ENCODE measurements around the gene PRR5.

The PRR5 gene

DNA sequence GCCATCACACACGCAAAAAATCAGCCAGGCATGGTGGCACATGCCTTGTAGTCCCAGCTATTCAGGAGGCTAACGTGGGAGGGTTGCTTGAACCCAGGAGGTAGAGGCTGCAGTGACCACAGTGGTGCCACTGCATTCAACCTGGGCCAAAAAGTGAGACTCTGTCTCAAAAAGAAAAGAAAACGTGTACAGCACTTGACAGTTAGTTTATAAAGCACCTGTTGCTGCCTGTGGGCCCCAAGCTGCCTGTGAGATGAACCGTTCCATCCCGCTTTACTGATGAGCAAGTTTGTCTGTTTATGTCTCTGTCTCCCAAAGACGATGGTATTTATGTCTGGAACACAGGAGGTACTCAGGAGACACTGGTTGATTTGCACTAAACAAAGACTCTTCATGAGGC lies 1.5 kb upstream of the PRR5 start:
- DNase-seq (ENCODE audit: low spot score): no peak
- in situ Hi-C loops (cut with MboI; ENCODE audit: low sequenced_read_pairs, unreplicated experiment): no loop called here
- TF ChIP-seq, protein P1, sequence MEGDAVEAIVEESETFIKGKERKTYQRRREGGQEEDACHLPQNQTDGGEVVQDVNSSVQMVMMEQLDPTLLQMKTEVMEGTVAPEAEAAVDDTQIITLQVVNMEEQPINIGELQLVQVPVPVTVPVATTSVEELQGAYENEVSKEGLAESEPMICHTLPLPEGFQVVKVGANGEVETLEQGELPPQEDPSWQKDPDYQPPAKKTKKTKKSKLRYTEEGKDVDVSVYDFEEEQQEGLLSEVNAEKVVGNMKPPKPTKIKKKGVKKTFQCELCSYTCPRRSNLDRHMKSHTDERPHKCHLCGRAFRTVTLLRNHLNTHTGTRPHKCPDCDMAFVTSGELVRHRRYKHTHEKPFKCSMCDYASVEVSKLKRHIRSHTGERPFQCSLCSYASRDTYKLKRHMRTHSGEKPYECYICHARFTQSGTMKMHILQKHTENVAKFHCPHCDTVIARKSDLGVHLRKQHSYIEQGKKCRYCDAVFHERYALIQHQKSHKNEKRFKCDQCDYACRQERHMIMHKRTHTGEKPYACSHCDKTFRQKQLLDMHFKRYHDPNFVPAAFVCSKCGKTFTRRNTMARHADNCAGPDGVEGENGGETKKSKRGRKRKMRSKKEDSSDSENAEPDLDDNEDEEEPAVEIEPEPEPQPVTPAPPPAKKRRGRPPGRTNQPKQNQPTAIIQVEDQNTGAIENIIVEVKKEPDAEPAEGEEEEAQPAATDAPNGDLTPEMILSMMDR (IDR thresholded peaks at IDR 0.05; ENCODE audit: borderline replicate concordance, control extremely low read depth, extremely low read depth, insufficient read depth, missing control alignments): no peak

DNA sequence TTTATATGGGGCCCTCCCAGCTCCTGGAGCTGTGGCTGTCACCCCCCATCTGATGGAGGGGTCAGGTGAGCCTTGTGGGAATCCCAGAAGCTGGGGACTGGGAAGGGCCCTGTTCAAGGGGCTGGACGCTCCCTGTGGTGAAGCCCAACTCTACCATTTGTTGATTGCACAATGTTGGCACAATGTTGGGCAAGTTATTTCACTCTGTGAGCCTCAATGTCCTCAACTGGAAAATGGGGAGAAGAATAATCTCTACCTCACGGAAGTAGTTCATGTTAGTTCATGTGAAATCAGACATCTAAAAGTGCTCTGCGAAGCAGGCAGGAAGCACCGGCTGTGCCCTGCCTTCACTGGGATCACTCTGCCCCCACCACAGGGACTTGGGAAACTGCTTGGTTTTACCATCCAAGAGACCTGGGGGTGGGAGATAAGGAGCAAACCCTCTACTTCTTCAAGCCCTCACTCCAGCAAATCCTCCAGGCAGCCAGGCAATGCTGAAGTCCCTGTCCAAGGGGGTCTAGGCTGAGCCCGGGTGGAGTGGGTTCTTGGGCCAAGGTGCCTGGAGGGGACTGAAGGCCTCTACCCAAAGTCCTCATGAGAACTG lies 715 bp upstream of the PRR5 start:
- in situ Hi-C loops (cut with MboI; ENCODE audit: low sequenced_read_pairs, unreplicated experiment): no loop called here
- DNase-seq (ENCODE audit: low spot score): no peak
- TF ChIP-seq, protein P1 (IDR thresholded peaks at IDR 0.05; ENCODE audit: borderline replicate concordance, control extremely low read depth, extremely low read depth, insufficient read depth, missing control alignments): no peak

DNA sequence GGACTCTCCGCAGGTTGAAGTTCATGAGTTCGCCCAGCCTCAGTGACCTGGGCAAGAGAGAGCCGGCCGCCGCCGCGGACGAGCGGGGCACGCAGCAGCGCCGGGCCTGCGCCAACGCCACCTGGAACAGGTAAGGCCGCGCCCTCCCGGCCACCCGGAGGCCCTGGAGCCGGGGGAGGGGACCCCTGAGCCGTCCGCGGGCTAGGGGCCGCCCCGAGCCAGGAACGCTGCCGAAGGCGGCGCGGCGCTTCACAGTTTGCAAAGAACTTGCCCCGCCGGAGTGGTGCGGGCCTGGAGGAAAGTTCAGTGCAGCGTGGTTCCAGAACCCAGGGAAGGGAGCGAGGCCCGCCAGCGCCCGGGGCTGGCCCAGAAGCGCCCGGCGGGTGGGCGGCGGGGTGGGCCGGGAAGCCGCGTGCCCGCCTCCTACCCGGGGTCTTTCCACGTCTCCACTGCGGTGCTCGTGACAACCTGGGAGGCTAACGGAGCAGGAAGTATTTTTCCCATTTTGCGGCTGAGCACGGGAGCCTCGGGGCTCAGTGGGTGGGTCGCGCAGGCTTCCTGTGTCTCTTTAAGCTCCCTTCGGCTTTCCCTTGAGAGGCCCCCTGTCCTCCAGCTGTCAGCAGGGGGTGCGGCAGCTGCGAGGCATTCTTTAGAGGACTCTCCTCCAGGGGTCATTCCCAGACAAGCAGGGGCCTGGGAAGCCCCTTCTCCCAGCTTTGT lies 635 bp downstream of the PRR5 start:
- in situ Hi-C loops (cut with MboI; ENCODE audit: low sequenced_read_pairs, unreplicated experiment): no loop called here
- TF ChIP-seq, protein P1 (IDR thresholded peaks at IDR 0.05; ENCODE audit: borderline replicate concordance, control extremely low read depth, extremely low read depth, insufficient read depth, missing control alignments): no peak
- DNase-seq (ENCODE audit: low spot score): no peak

DNA sequence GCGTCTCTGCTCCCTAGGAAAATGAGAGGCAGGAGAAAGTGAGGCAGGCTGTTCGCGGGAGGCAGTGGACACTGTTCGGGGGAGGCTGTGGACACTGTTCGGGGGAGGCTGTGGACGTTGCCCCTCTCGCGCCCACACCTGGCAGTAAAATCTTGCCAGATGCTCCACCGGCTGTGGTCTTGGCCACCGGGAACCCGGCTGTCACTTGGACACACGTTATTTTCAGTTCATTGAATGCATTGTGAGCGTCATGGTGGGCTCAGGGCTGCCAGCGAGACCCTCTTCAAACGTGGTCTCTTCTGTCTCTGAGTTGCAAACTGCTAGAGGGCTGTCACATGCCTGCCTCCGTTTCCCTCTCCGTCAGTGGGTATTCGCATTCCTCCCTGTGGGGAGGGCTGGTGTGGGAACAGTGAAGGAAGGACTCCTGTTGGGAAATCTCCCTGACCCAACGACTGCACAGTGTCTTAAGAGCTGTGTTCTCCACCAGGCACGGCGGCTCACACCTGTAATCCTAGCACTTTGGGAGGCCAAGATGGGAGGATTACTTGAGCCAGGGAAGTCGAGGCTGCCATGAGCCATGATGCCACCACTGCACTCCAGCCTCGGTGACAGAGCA lies 1.4 kb downstream of the PRR5 start:
- no peak for DNase-seq (ENCODE audit: low spot score)
- TF ChIP-seq, protein P1 (IDR thresholded peaks at IDR 0.05; ENCODE audit: borderline replicate concordance, control extremely low read depth, extremely low read depth, insufficient read depth, missing control alignments): no peak
- in situ Hi-C loops (cut with MboI; ENCODE audit: low sequenced_read_pairs, unreplicated experiment): no loop called here

DNA sequence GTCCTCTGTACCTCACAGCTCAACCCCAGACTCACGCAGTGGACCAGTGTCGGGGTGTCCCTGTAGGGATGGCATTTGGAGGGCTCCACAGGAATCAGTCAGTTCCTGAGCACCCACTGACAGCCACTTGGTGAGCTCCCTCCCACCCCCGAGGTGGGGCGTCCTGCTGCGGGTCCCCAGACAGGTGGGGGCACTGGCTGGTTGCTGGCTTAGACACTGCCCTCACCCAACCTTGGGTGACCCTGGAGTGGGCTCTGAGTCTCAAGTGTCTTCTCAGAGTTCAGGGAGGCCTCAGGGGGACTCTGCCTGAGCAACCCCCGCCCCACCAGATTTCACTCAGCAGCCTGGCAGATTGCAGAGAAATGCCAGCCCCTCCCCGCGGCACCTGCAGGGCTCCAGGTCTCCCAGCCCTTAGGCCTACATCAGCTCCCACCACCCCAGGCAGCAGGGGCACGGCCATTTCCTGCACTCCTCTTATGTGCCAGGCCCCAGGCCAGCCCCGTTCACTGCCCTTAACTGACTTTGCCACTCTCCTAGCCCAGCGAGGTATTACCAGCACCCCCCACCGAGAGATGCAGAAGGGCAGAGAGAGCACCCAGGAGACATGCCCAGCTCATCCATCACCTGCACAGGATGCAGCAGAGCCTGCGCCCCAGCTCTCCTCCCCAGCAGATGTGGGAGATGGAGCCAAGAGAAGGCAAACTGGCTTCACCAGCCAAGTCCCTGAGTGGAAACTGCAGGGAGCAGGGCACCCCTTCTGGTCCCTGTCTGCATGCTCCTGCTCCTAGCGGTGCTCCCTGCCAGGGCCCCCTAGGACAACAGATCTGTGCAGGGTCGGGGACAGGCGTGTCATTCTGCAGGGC lies 2.4 kb downstream of the PRR5 start:
- DNase-seq (ENCODE audit: low spot score): no peak
- TF ChIP-seq, protein P1 (IDR thresholded peaks at IDR 0.05; ENCODE audit: borderline replicate concordance, control extremely low read depth, extremely low read depth, insufficient read depth, missing control alignments): no peak
- in situ Hi-C loops (cut with MboI; ENCODE audit: low sequenced_read_pairs, unreplicated experiment): no loop called here

DNA sequence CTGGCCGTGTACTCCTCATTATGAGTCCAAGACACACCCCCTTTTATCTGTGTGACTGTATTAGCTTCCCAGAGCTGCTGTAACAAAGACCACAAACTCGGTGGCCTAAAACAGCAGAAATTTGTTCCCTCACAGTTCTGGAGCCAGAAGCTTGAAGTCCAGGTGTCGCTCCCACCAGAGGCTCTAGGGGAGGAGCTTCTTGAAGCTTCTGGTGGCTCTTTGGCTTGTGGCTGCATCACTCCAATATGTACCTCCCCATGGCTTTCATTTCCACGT lies 3.0 kb downstream of the PRR5 start:
- TF ChIP-seq, protein P1 (IDR thresholded peaks at IDR 0.05; ENCODE audit: borderline replicate concordance, control extremely low read depth, extremely low read depth, insufficient read depth, missing control alignments): no peak

More for the DNA sequence above, 3.0 kb downstream of the PRR5 start:
- DNase-seq (ENCODE audit: low spot score): no peak
- in situ Hi-C loops (cut with MboI; ENCODE audit: low sequenced_read_pairs, unreplicated experiment): no loop called here
